ENCODE measurements around the gene S100A14.

DNA sequence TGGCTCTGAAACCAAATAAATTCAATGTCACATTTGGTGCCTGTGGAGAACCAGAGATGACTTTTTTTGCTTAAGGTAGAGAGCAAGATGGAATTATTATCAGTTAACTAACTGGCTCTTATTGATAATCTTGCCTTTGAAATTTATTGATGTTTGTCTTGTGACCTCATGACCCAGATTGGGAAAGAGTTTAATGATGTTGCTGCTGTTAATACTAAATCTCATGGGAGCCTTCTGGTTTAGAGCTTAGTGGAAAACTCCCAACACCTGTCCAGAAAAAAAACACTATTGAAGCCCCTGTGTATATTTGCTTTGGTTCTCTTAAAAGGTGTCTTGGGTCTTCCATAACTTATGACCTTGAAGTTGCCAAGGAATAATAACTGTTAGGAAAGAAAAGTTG is 27.7 kb upstream of the S100A14 start:
- TF ChIP-seq EZH2phosphoT487 (IDR thresholded peaks at IDR 0.05; ENCODE audit: insufficient read depth, low read depth) (no peak), EZH2 (IDR thresholded peaks at IDR 0.05; ENCODE audit: insufficient read depth, poor library complexity, severe bottlenecking) (no peak)

All from GM23248 (cell line).